Spleen (tissue), 11 donors: ENCODE data around the gene PDE4B. TPM values are rescaled to one million over a fixed set of nuclear protein-coding genes. Genes with fewer than 3 reads are reported as not detected.
"Not testable (repeated sequence)": the region's sequence is repeated elsewhere in the genome, so short reads cannot be mapped to it uniquely, and the experiment has no call there.

Experiments used
- DNase-seq: peaks from one replicate; pipeline ENCODE4 v3.0.0-alpha.2; 2020
- H3K27ac ChIP-seq, 8 donors: fragments of 200-600 bp; sonication (generic) in 7 of 8; 1 replicate in 4 of 8; 2 replicates in 4 of 8; pipeline versions ENCODE4 v1.5.0 to v1.8.0; 2016 to 2021; ENCODE audit warnings: inconsistent platforms in 4 of 8, mild to moderate bottlenecking in 4 of 8, moderate library complexity in 1 of 8
- H3K27me3 ChIP-seq, 7 donors: fragments of 200-600 bp; sonication (generic) in 6 of 7; replicated peaks in 1 of 7; 1 replicate in 4 of 7; 2 replicates in 3 of 7; pipeline versions ENCODE4 v1.5.0 to v1.8.0; 2016 to 2021; ENCODE audit warnings: inconsistent platforms in 3 of 7, mild to moderate bottlenecking in 1 of 7
- H3K36me3 ChIP-seq, 6 donors: fragments of 200-600 bp; sonication (generic) in 5 of 6; 1 replicate in 4 of 6; 2 replicates in 2 of 6; pipeline versions ENCODE4 v1.5.0 to v1.8.0; 2016 to 2021; ENCODE audit warnings: inconsistent platforms in 2 of 6
- H3K4me1 ChIP-seq, 6 donors: fragments of 200-600 bp; sonication (generic) in 5 of 6; 1 replicate in 3 of 6; 2 replicates in 3 of 6; pipeline versions ENCODE4 v1.5.0 to v1.8.0; 2016 to 2021; ENCODE audit warnings: inconsistent platforms in 3 of 6
- H3K4me3 ChIP-seq, 8 donors: fragments of 200-600 bp; sonication (generic) in 7 of 8; 1 replicate in 4 of 8; 2 replicates in 4 of 8; pipeline versions ENCODE4 v1.5.0 to v1.8.0; 2016 to 2021; ENCODE audit warnings: inconsistent platforms in 4 of 8, mild to moderate bottlenecking in 4 of 8, moderate library complexity in 2 of 8
- H3K9me3 ChIP-seq, 8 donors: fragments of 200-600 bp; sonication (generic) in 7 of 8; 1 replicate in 4 of 8; 2 replicates in 4 of 8; pipeline versions ENCODE4 v1.5.0 to v1.8.0; 2016 to 2021; ENCODE audit warnings: inconsistent platforms in 4 of 8
- POLR2A ChIP-seq, 3 donors: fragments of 450-650 bp; IDR thresholded peaks; one replicate each; pipeline ENCODE4 v1.5.1; 2017; ENCODE audit warnings: antibody characterized with exemption in 3 of 3, mild to moderate bottlenecking in 1 of 3
- POLR2AphosphoS5 ChIP-seq, 3 donors: sonication (generic); formaldehyde crosslinking; IDR thresholded peaks; one replicate each; pipeline ENCODE4 v1.5.1; 2017; ENCODE audit warnings: antibody characterized with exemption in 3 of 3
- WGBS, 5 donors: extraction: QIAGEN DNeasy Blood & Tissue Kit in 3 of 5; methylation state at CpG; one replicate each; pipeline versions ENCODE4 v1.1.5 to v1.1.7; 2013 to 2018; 5-methylcytosine and 5-hydroxymethylcytosine counted together
- intact Hi-C: fragments of 100-400 bp; cut with DNase I; formaldehyde crosslinking; loops from one replicate; pipeline ENCODE4 v1.15.0; 2023; ENCODE audit warnings: low total_unique reads
- polyA plus RNA-seq, 3 donors: library from polyadenylated mRNA; stranded (reverse); fragments of 200-250 nt; gene quantifications; one replicate each; pipeline ENCODE4 v1.2.1, GENCODE V29; 2013
- total RNA-seq, 7 donors: library from RNA; depleted of rRNA in 3 of 7; stranded (reverse); fragments of >200 nt in 3 of 7; fragmentation: NEBNext Ultra II Directional in 4 of 7; extraction: Animal tissue kit (Norgen Biotek cat#: 25700) in 4 of 7; gene quantifications; one replicate each; pipeline versions ENCODE4 v1.1.0 to v1.2.1, GENCODE V29; 2016 to 2021
- TF ChIP-seq, protein P1 (sequence below), 11 experiments: fragments of 200-600 bp in 7 of 11; fragments of 450-650 bp in 4 of 11; sonication (generic) in 4 of 11; IDR thresholded peaks in 8 of 11; conservative IDR thresholded peaks in 3 of 11; 1 replicate in 7 of 11; 2 replicates in 4 of 11; pipeline versions ENCODE4 v1.4.0 to v1.8.0; 2016 to 2021; ENCODE audit warnings: antibody characterized with exemption in 11 of 11, inconsistent platforms in 4 of 11, mild to moderate bottlenecking in 1 of 11
- donor health status: healthy with polysubstance abuse.
- donor health status: DM: no; HTN: no; CAD: no; lungs with moderate emphysema.
- donor health status: DM: no; HTN: no; CAD: no.
- donor health status: Bipolar disorder and iron deficiency.
- donor health status: healthy.
- donor health status: DM: no; HTN: no; CAD: no.
- donor health status: DM: yes; HTN: yes; CAD: no.

The PDE4B gene
- total and polyA plus RNA-seq, 10 donors, result 12.6 to 88.2 (median 51.9) TPM

DNA sequence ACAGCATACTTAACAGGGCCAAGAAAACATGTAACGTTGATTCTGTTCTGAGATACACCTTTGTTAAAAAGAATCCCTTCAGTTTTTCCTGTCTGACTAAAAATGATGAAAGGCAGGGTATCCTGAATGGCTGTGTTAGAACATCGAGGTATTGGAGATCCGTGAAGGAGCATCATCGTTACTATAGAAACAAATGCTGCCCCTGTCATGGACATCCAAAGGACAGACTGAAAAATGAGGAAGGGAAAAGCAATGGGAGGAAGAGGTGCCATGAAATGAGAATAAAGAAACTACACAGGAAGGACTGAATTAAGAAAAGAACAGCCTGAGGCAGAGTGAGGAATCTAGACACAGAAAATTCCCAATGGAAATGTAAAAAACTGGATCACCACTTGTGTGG is 257.9 kb downstream of the PDE4B start:
- no peaks in the 10 kb centered on the region for H3K4me1 ChIP-seq
- WGBS, 5 donors, result 74 to 91% (median 79%) methylated on average over 4 of the region's 4 CpGs
- DNase-seq, result no peak
- no peak overlapping the region for H3K4me3 ChIP-seq
- TF ChIP-seq POLR2A (IDR thresholded peaks at IDR 0.05) (no peak), POLR2AphosphoS5 (IDR thresholded peaks at IDR 0.05) (no peak)
- TF ChIP-seq, protein P1, sequence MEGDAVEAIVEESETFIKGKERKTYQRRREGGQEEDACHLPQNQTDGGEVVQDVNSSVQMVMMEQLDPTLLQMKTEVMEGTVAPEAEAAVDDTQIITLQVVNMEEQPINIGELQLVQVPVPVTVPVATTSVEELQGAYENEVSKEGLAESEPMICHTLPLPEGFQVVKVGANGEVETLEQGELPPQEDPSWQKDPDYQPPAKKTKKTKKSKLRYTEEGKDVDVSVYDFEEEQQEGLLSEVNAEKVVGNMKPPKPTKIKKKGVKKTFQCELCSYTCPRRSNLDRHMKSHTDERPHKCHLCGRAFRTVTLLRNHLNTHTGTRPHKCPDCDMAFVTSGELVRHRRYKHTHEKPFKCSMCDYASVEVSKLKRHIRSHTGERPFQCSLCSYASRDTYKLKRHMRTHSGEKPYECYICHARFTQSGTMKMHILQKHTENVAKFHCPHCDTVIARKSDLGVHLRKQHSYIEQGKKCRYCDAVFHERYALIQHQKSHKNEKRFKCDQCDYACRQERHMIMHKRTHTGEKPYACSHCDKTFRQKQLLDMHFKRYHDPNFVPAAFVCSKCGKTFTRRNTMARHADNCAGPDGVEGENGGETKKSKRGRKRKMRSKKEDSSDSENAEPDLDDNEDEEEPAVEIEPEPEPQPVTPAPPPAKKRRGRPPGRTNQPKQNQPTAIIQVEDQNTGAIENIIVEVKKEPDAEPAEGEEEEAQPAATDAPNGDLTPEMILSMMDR (IDR thresholded peaks at IDR 0.05 in 8 of 11, conservative IDR thresholded peaks at IDR 0.05 in 3 of 11), result no peak
- H3K27ac ChIP-seq, result no peak overlapping the region
- intact Hi-C loops, result no loop called here
- H3K27me3 ChIP-seq, result peaks cover 0 to 8% (median 0%) of the 10 kb centered on the region in 7 donors
- no peaks in the 10 kb centered on the region for H3K9me3 ChIP-seq
- H3K36me3 ChIP-seq, result no peaks in the 10 kb centered on the region

DNA sequence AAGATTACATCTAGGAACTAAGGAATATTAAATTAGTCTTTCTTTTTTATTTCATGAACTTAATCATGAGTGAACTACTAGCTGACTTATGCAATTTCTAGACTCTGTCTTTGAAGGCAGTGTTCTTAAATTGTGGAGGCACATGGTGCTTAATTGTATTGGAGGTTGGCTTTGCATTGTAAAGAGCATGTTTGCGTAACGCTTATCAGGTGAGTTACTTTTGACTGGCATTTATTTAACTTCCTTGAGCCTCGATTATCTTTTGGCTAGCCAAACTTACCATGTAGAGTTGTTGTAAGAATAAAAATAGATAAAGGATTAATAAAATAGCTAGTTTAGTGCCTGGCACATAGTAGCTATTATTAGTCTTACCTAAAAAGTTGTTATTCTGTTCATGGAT is 262.4 kb downstream of the PDE4B start:
- H3K4me1 ChIP-seq, result no peaks in the 10 kb centered on the region
- no peaks in the 10 kb centered on the region for H3K36me3 ChIP-seq
- no peak overlapping the region for H3K27ac ChIP-seq
- no peak overlapping the region for H3K4me3 ChIP-seq
- peaks cover 0 to 11% (median 0%) of the 10 kb centered on the region in 8 donors for H3K9me3 ChIP-seq
- TF ChIP-seq POLR2A (IDR thresholded peaks at IDR 0.05), result no peak
- TF ChIP-seq, protein P1 (IDR thresholded peaks at IDR 0.05 in 8 of 11, conservative IDR thresholded peaks at IDR 0.05 in 3 of 11), result no peak
- no peak for TF ChIP-seq POLR2AphosphoS5 (IDR thresholded peaks at IDR 0.05)
- H3K27me3 ChIP-seq, result no peaks in the 10 kb centered on the region
- intact Hi-C loops, result no loop called here
- DNase-seq, result no peak
- WGBS, 5 donors, result 79 to 92% (median 86%) methylated on average over 3 of the region's 3 CpGs

DNA sequence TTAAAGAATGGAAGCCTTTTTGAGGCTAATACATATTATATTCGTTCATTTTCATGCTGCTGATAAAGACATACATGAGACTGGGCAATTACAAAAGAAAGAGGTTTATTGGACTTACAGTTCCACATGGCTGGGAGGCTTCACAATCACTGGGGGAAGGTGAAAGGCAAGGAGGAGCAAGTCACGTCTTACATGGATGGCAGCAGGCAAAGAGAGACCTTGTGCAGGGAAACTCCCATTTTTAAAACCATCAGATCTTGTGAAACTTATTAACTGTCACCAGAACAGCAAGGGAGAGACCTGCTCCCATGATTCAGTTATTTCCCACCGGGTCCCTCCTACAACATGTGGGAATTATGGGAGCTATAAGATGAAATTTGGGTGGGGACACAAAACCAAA is 264.8 kb downstream of the PDE4B start:
- H3K4me1 ChIP-seq, H3K27me3 ChIP-seq, DNase-seq, intact Hi-C loops, H3K36me3 ChIP-seq, H3K27ac ChIP-seq, H3K4me3 ChIP-seq: not testable (repeated sequence)
- 66 to 83% (median 75%) methylated on average over 3 of the region's 3 CpGs for WGBS, 5 donors
- H3K9me3 ChIP-seq, result peaks cover 0 to 11% (median 0%) of the 10 kb centered on the region in 8 donors

DNA sequence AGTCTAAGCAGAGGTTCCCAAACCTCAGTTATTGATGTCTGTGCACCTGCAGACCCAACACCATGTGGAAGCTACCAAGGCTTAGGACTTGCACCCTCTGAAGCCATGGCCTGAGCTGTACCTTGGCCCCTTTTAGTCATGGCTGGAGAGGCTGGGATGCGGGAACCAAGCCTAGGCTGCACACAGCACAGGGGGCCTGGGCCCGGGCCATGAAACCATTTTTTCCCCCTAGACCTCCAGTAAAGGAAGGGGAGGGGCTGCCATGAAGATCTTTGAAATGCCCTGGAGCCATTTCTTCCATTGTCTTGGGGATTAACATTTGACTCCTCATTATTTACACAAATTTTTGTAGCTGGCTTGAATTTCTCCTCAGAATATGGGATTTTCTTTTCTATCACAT is 265.9 kb downstream of the PDE4B start:
- no peaks in the 10 kb centered on the region for H3K27me3 ChIP-seq
- no peak for TF ChIP-seq POLR2A (IDR thresholded peaks at IDR 0.05)
- TF ChIP-seq, protein P1 (IDR thresholded peaks at IDR 0.05 in 8 of 11, conservative IDR thresholded peaks at IDR 0.05 in 3 of 11), result no peak
- TF ChIP-seq POLR2AphosphoS5 (IDR thresholded peaks at IDR 0.05), result no peak
- H3K4me3 ChIP-seq, result no peak overlapping the region
- H3K9me3 ChIP-seq, result peaks cover 0 to 11% (median 0%) of the 10 kb centered on the region in 8 donors
- no peak overlapping the region for H3K27ac ChIP-seq
- no peaks in the 10 kb centered on the region for H3K4me1 ChIP-seq
- intact Hi-C loops, result no loop called here
- no peak for DNase-seq
- H3K36me3 ChIP-seq, result no peaks in the 10 kb centered on the region
- WGBS, 5 donors, result 83 to 93% (median 88%) methylated on average over 2 of the region's 2 CpGs

DNA sequence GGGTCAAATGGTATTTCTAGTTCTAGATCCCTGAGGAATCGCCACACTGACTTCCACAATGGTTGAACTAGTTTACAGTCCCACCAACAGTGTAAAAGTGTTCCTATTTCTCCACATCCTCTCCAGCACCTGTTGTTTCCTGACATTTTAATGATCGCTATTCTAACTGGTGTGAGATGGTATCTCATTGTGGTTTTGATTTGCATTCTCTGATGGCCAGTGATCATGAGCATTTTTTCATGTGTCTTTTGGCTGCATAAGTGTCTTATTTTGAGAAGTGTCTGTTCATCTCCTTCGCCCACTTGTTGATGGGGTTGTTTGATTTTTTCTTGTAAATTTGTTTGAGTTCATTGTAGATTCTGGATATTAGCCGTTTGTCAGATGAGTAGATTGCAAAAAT is 274.5 kb downstream of the PDE4B start:
- WGBS, 5 donors, result 81 to 85% (median 83%) methylated on average over 3 to 4 of the region's 4 CpGs
- H3K4me3 ChIP-seq, H3K27me3 ChIP-seq, intact Hi-C loops, H3K9me3 ChIP-seq, H3K36me3 ChIP-seq, H3K4me1 ChIP-seq, DNase-seq, H3K27ac ChIP-seq: not testable (repeated sequence)
